GM19351 (cell line): ENCODE data around the gene MAP4K3.
"Not testable (repeated sequence)": the region's sequence is repeated elsewhere in the genome, so short reads cannot be mapped to it uniquely, and the experiment has no call there.

Source experiments
- ATAC-seq: cut with Tn5 transposase; IDR thresholded peaks from one replicate; pipeline ENCODE4 v1.9.1; 2021; ENCODE audit warnings: mild to moderate bottlenecking, moderate library complexity; ENCODE audit not compliant: unreplicated experiment

The MAP4K3 gene

DNA sequence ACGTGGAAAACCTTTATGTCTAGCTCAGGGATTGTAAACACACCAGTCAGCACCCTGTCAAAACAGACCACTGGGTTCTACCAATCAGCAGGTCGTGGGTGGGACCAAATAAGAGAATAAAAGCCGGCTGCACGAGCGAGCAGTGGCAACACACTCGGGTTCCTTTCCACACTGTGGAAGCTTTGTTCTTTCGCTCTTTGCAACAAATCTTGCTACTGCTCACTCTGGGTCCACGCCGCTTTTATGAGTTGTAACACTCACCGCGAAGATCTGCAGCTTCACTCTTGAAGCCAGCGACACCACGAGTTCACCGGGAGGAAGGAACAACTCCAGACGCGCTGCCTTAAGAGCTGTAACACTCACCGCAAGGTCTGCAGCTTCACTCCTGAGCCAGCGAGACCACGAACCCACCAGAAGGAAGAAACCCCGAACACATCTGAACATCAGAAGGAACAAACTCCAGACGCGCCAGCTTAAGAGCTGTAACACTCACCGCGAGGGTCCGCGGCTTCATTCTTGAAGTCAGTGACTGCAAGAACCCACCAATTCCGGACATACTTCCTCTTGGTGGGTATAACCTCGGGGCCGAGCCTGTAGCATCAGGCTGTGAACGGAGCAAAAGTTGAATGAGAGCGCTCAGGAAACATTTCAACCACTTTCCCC, 192.0 kb downstream of the MAP4K3 start:
- ATAC-seq = not testable (repeated sequence)

DNA sequence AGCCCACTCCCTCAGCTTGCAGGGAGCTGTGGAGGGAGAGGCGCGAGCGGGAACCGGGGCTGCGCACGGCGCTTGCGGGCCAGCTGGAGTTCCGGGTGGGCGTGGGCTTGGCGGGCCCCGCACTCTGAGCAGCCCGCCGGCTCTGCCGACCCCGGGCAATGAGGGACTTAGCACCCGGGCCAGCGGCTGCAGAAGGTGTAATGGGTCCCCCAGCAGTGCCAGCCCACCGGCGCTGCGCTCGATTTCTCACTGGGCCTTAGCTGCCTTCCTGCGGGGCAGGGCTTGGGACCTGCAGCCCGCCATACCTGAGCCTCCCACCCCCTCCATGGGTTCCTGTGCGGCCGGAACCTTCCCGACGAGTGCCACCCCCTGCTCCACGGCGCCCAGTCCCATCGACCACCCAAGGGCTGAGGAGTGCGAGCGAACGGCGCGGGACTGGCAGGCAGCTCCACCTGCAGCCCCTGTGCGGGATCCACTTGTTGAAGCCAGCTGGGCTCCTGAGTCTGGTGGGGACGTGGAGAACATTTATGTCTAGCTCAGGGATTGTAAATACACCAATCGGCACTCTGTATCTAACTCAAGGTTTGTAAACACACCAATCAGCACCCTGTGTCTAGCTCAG, 192.7 kb downstream of the MAP4K3 start:
- ATAC-seq = not testable (repeated sequence)

DNA sequence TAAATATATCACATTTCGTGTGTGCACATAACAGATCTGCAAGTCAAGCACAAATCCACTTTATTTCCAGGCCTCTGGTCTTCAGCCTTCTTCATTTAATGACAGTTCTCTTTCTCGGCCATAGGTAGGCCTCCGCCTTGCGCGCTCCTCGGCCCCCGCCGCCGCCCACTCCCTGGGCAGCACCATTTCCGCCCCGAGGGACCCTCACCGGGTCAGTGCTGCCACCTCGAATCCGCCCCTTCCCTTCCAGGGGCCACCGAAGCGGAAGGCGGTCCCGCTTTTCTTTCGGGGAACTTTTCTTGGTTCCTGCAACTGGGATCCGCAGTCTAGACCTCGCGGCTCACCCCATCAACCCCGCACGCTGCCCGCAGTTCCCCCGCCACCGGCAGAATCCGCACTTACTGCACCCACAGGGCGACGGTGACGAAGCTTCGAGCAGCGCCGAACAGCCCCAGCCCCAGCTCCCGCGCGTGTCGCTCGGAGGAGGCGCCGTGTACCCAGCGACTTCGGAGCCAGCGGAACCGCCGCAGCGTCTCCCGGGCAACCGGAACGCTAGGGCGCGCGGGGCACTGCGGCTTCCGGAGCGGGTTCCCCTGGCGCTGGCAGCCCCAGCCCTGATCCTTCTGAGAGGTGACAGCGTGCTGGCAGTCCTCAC, 193.5 kb downstream of the MAP4K3 start, which contains the start of gene CDKL4:
CDKL4 (minus strand) TSS at position 502 of the 655 bp plus-strand sequence.
- ATAC-seq = peak; percentile 58

DNA sequence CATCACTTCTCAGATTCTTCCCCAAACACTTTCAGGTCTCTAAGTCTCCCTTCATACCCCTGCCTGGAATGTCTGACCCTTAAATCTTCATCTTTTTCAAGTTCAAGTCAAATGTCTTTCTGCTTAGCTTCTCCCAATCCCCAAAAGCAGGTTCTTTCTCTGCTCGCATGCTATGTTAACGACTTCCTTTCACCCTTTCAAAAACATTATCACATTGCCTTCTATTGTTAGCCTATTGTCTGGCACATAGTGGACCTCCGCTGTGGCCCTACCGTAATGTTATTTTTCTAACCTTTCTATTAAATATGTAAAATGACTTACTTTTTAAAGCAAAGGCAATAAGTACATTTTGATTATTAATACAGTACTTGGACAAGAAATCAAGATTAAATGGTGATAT, 195.5 kb downstream of the MAP4K3 start:
- no peak for ATAC-seq

DNA sequence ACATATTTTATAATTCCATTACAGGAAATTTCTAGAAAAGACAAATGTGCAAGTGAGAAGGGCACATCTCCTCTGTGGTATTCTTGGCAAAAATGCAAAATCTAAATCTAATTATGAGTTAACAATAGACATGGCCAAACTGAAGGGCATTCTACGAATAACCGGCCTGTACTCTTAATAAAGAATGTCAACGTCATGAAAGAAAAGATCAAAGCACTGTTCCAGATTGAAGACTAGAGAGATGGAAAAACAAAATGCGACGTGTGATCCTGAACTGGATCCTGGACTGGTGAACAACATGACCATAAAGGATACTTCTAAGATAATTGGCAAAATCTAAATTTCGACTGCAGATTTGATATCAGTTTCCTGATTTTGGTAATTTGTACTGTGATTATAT, 196.3 kb downstream of the MAP4K3 start:
- no peak for ATAC-seq

DNA sequence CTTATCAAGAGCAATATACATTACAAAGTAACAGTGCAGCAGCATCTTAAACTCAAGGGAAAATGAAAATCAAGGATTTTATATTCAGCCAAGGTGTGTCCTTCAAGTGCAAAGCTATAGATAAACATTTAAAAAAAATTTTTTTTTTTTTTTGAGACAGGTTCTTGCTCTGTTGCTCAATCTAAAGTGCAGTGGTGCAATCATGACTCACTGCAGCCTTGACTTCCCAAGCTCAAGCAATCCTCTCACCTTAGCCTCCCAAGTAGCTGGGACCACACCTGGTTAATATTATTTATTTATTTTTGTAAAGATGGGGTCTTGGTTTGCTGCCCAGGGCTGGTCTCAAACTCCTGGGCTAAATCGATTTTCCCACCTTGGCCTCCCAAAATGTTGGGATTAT, 202.3 kb downstream of the MAP4K3 start:
- no peak for ATAC-seq

DNA sequence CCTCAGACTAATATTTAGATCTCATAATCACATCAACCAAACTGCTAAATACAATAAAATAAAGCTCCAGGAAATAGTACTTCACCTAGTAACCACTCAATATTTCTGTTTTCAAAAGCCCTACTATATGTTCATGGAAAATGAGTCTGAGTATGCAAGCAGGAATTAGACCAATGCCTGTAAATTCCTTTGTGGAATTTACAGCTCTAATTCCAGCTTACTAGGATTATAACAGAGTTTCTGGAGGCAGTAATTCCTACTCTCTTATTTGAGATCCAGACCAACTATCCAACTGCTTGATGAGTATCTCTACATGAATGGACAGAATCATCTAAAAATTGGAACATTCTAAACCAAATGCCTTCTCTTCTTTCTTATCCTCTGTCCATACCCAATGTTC, 204.9 kb downstream of the MAP4K3 start:
- no peak for ATAC-seq

DNA sequence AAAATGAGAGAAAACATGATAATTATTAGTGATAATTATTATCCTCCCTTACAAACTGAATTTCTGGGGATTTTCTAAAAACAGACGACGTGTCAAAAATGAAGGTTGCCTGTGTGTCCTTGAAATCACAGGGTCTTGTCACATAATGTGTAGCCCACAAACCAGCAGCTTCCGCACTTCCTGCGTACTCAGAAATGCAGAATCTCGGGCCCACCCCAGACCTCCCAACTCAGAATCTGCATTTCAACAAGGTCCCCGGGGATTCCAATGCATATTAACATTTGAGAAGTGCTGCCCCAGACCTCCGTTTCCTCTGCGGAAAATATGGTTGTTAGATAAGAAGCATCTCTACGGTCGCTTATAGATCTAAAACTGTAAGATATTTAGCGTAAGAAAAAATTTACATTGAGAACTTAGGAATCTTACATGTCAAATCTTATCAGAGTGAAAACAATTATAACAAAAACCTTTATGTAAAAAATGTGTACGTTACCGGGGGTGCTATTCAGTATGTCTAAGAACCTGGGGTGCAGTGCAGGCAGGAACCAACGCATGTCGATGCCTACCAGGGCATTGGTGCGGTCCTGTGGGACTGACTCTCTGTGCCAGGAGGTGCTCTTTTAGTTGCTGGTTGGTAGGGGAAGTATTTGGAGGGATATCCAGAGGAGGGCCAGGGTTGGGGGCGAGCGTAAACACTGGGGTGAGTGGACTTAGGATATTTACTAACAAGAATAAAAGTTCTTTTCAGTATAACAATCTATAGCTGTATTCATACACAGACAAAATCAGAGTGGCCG, 208.5 kb downstream of the MAP4K3 start:
- peak; percentile 29 for ATAC-seq

DNA sequence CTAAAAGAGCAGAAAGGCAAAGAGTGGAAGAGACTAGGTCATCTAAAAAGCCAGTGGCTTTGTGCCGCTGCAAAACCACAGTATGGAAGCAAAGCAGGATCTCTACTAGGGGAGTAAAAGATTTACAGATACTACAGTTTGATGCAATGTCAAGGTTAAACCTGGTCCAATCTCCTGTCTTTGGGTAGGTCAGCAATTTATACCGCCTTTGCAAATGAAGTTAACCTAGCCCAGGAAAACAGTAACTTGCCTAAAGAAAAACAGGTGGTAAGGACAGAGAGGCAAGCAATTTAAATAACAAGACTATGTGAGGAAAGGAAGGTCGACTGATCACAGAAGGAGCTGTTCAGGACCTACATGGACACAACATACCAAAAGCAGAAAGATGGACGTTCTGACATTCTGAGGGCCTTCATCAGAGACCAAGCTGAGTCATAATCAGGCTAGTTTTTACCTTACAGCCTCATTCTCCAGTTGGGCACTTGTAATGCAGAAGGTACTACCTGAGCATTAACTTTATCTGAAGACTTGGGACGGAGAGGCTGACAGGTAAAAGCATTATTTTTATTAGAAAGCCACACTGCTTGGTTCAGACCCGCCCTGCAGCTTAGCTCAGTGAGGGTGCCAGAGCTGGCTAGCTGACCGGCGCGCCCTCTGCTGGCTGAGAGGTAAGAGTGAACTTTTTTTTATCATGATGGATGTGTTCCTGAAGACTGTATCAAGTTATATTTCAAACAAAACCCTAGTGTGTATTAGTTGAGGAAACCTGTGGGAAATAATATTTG, 209.3 kb downstream of the MAP4K3 start:
- peak; percentile 83 for ATAC-seq

DNA sequence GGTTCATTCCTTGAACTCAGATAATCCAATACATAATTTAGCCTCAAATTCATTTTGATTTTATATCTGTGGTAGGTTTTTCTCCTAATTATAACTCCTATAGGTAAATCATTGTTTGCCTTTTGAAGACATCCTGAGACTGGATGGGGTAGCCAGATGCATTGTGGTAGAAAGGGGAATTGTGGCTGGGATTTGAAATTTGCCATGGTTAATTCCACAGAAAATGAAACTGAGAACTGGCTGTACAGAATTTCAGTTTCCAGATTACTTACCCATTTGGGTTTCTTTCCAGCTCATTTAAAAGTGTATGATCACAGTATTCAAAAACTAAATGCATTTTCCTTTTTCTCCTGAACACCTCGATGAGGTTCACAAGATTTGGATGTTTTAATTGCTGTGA, 211.5 kb downstream of the MAP4K3 start:
- ATAC-seq = no peak

DNA sequence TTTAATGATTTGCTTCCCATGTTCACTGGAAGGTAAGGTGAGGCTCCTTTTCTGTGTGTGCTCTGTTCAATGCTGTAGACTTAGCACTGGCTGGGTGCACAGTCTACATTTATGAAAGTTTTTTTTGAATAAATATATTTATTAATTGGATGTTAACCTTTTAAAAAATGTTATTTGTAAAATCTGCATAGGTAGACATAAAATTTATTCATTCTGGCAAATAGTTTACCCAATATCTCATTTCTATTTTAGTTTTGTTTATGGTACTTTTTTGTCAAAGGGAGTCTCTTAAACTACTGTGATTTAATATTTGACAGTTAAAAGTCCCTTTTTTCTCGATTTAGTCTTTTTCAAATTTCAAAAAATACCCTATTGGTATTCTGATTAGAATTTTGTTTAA, 213.2 kb downstream of the MAP4K3 start:
- no peak for ATAC-seq

DNA sequence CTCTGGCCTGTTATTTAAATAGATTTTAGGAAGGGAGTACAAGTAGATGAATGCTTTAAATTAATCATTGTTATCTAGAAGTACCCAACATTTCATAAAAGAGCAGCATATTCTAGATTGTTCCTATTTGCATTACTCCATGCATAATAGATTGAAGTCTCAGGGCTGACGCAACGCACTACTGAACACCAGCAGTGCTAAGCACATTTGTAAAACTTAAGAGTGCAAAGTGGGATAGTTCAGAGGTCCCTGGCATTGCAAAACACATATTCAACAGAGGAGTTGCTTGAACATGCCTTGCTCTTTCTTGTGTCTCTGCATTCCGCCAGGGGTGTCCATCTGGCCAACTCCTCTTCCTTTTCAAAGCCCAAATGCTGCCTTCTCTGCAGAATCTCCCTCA, 215.6 kb downstream of the MAP4K3 start:
- no peak for ATAC-seq

DNA sequence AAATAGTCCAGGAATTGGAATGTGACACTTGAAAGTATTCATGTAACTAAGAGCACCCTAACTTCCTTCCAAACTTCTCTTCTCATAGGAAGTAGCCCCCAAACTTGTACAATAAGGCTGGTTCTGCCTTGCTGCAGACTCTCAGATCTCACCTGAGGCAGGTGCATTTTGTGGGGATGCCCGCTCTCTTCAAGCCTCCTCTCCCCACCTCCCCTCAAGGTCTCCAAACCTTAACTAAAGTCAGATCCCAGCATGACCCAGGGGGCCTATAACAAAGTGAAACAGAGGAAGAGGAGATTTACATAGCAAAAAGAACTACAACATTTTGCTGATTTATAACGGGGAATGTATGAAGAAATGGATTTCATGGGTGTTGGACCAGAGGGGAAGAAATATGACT, 216.9 kb downstream of the MAP4K3 start:
- ATAC-seq = no peak

DNA sequence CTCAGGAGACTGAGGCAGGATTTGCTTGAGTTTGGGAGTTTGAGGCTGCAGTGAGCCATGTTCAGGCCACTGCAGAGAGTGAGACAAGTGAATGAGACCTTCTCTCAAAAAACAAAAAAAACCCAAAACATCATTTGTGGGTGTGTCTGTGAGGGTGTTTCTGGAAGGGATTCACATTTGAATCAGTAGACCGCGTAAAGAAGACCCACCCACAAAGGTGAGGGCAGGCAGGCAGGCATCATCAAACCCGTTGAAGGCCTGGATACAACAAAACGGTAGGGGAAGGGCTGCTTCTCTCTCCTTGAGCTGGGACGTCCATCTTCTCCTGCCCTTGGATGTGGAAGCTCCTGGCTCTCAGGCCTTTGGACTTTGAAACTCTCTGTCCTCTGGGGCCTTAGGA, 218.7 kb downstream of the MAP4K3 start:
- no peak for ATAC-seq

DNA sequence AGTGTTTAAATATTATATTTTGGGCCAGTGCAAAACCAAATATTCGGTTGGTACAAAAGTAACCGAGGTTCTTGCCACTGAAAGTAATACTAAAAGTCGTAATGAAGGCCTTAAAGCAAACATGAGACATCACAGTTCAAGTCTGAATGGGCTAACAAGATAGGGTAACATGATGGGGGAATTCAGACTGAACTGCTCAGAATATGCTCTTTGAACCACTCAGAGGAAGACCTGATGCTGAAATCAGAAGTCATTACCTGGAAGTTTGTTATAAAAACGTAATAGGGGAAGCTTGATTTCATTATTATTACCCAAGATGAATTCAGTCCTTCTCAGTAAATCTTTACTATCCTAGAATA, 219.9 kb downstream of the MAP4K3 start:
- no peak for ATAC-seq

DNA sequence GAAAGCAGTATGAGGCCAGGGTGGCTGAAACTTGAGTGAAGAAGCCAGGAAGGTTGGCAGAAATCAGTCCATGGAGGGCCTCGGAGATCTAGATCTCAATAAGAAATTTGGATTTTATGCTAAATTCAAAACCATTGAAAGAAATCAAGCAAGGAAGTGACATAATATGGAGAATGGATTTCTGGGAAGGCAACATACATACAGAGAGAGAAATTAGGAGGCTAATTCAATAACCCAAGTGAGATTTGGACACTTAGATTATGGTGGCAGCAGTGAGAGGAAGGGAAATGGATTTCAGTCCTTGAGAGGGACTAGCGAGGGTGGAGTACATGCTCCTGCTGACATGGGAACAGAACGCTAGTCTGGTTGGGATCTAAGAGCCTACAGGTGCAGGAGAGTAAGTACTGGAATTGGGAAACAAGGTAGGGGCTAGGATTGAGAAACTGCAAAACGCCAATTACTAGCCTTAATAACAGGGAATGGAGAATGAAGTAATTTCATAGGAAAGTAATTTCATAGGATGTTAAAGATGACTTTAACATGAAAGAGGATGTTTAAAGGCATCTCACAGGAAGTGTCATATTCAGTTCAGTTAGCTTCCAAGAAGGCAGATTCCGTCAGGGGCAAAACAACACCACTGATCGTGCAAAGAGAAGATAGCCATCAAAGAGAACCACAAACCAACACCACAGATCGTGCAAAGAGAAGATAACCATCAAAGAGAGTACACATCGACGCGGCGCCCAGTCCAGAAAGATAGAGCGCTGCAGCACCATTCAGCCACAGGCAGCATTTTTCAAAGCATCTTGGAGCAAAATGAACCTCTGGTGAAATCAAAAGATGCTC, 220.5 kb downstream of the MAP4K3 start:
- ATAC-seq = no peak

DNA sequence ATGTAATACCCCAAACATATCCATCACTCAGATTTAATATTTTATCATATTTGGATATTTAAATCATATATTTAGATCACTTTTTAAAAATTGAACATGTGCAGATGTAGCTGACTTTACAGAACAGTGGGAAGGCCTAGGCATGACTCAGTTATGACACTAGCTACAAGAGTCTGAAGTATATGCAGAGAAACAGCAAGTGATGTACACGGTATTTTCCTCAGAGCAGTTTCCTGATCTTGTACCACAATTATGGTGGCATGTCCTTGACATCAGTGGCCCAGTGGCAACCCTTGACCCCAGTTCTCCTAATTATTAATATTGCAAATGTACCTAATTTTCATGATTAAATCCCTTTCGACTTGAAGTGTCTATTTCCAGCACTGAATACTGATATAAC, 221.5 kb downstream of the MAP4K3 start:
- ATAC-seq = no peak

DNA sequence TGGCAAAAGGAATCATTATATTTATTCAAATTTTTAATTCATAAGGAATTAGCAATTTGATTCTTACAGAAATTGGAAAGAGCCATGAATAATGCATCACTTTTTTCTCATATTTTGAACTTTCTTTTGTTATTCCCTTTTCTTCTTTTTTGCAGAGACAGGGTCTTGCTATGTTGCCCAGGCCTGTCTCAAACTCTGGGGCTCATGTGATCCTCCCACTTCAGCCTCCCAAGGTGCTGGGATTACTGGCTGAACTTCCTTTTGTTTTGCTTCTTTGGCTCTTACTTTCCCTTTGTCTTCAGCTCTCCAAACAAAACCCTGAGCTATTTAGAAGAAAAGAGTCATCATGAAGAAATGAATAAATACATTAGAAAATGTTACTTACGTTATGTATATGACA, 224.1 kb downstream of the MAP4K3 start:
- ATAC-seq = no peak

DNA sequence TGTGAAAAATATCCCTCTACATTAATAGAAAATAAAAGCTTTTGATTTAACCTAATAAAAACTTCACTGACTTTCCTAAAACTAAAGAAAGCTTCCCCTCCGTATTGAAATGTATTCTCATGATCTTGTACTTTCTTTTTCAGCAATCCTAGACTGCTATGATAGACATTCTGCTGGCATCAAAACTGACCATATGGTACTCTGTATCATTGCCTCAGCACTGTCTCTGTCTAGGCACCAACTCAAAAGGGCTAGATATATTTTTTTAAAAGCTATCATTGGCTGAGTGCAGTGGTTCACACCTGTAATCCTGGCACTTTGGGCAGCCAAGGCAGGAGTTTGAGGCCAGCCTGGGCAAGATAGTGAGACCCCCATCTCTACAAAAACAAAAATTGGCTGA, 226.2 kb downstream of the MAP4K3 start:
- ATAC-seq = no peak

DNA sequence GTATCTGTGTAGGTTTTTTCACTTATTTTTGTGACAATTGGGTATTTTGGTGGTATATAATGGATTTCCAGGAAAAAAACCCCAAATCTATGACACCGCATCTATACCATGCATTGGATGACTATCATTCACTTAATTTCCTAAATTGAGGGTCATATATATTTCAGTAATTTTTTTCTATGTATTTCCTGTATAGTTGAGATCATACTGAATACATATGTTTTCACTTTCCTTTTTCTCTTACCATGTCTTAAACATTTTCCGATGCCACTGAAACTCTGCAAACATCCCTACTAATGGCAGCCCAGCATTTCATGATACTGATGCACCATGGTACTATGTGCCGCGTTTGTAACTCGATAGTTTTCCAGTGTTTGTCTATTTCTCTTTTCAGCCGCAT, 233.7 kb downstream of the MAP4K3 start:
- no peak for ATAC-seq
